H9 (cell line): Measurements from ENCODE around the gene TSSK2. TPM values are rescaled to one million over a fixed set of nuclear protein-coding genes. Genes with fewer than 3 reads are reported as not detected.

ENCODE experiments used
- DNase-seq: peaks from one replicate; pipeline ENCODE4 v3.0.0-alpha.2; 2017
- H2AFZ ChIP-seq: one replicate; pipeline ENCODE4 v1.6.1; 2013; ENCODE audit warnings: mild to moderate bottlenecking, low read length, control low read depth, moderate library complexity
- H2AK5ac ChIP-seq: 2 replicates; pipeline ENCODE4 v1.6.1; 2013; ENCODE audit warnings: low read length, control low read depth, mixed read lengths; ENCODE audit not compliant: insufficient read length
- H2BK120ac ChIP-seq: one replicate; pipeline ENCODE4 v1.6.1; 2013; ENCODE audit warnings: low read depth, mild to moderate bottlenecking, low read length, control low read depth, inconsistent platforms; ENCODE audit not compliant: poor library complexity, severe bottlenecking
- H2BK12ac ChIP-seq: 2 replicates; pipeline ENCODE4 v1.6.1; 2013; ENCODE audit warnings: low read length, control low read depth, mixed read lengths, low read depth; ENCODE audit not compliant: insufficient read length
- H2BK15ac ChIP-seq: 2 replicates; pipeline ENCODE4 v1.6.1; 2013; ENCODE audit warnings: low read depth, low read length, control low read depth
- H2BK20ac ChIP-seq: one replicate; pipeline ENCODE4 v1.6.1; 2013; ENCODE audit warnings: low read depth, mild to moderate bottlenecking, low read length, control low read depth, inconsistent platforms; ENCODE audit not compliant: poor library complexity, severe bottlenecking
- H2BK5ac ChIP-seq: 2 replicates; pipeline ENCODE4 v1.6.1; 2013; ENCODE audit warnings: low read length, control low read depth, mixed read lengths; ENCODE audit not compliant: insufficient read length
- H3K14ac ChIP-seq: 2 replicates; pipeline ENCODE4 v1.6.1; 2013; ENCODE audit warnings: low read length, control low read depth; ENCODE audit not compliant: insufficient read depth
- H3K18ac ChIP-seq: 2 replicates; pipeline ENCODE4 v1.6.1; 2013; ENCODE audit warnings: low read depth, mild to moderate bottlenecking, mixed read lengths, low read length, control low read depth; ENCODE audit not compliant: insufficient read length
- H3K23ac ChIP-seq: 2 replicates; pipeline ENCODE4 v1.6.1; 2013; ENCODE audit warnings: low read length, control low read depth, mixed read lengths, low read depth; ENCODE audit not compliant: insufficient read length
- H3K23me2 ChIP-seq: 2 replicates; pipeline ENCODE4 v1.6.1; 2013; ENCODE audit warnings: low read depth, mild to moderate bottlenecking, mixed read lengths, low read length, control low read depth; ENCODE audit not compliant: insufficient read length, poor library complexity, severe bottlenecking
- H3K27ac ChIP-seq: 2 replicates; pipeline ENCODE4 v1.5.1; 2013; ENCODE audit warnings: low read length, control low read depth, mixed read lengths, low read depth; ENCODE audit not compliant: insufficient read length
- H3K27me3 ChIP-seq: 2 replicates; pipeline ENCODE4 v1.6.1; 2013; ENCODE audit warnings: low read length, control low read depth, inconsistent platforms; ENCODE audit not compliant: insufficient read depth
- H3K4ac ChIP-seq: 2 replicates; pipeline ENCODE4 v1.6.1; 2013; ENCODE audit warnings: low read depth, mild to moderate bottlenecking, control low read depth, inconsistent platforms, low read length, moderate library complexity
- H3K4me1 ChIP-seq: 2 replicates; pipeline ENCODE4 v1.6.1; 2013; ENCODE audit warnings: low read length, control low read depth, inconsistent platforms; ENCODE audit not compliant: insufficient read depth
- H3K4me2 ChIP-seq: 2 replicates; pipeline ENCODE4 v1.6.1; 2013; ENCODE audit warnings: low read length, control low read depth, mixed read lengths; ENCODE audit not compliant: insufficient read length, insufficient read depth
- H3K56ac ChIP-seq: 2 replicates; pipeline ENCODE4 v1.6.1; 2013; ENCODE audit warnings: low read depth, mild to moderate bottlenecking, mixed read lengths, low read length, control low read depth; ENCODE audit not compliant: insufficient read length
- H3K79me1 ChIP-seq: 2 replicates; pipeline ENCODE4 v1.6.1; 2013; ENCODE audit warnings: low read depth, mild to moderate bottlenecking, moderate library complexity, low read length, control low read depth, inconsistent platforms; ENCODE audit not compliant: insufficient read depth, poor library complexity, severe bottlenecking
- H3K79me2 ChIP-seq: 2 replicates; pipeline ENCODE4 v1.6.1; 2013; ENCODE audit warnings: low read length, control low read depth, inconsistent platforms; ENCODE audit not compliant: insufficient read depth
- H3K9ac ChIP-seq: 2 replicates; pipeline ENCODE4 v1.6.1; 2013; ENCODE audit warnings: low read length, control low read depth, mixed read lengths; ENCODE audit not compliant: insufficient read length; ENCODE audit errors: extremely low read depth
- H3K9me3 ChIP-seq: one replicate; pipeline ENCODE4 v1.6.1; 2013; ENCODE audit warnings: low read depth, low read length, inconsistent platforms; ENCODE audit not compliant: control insufficient read depth
- H3T11ph ChIP-seq: one replicate; pipeline ENCODE4 v1.6.1; 2013; ENCODE audit warnings: mild to moderate bottlenecking, low read length, control low read depth, inconsistent platforms
- H4K20me1 ChIP-seq: one replicate; pipeline ENCODE4 v1.6.1; 2013; ENCODE audit not compliant: control insufficient read depth, insufficient read length, insufficient read depth
- H4K5ac ChIP-seq: 2 replicates; pipeline ENCODE4 v1.6.1; 2013; ENCODE audit warnings: low read depth, mild to moderate bottlenecking, mixed read lengths, low read length, control low read depth; ENCODE audit not compliant: insufficient read length
- H4K8ac ChIP-seq: replicated peaks from 2 replicates; pipeline ENCODE4 v1.6.1; 2013; ENCODE audit warnings: low read length, control low read depth, mixed read lengths, low read depth; ENCODE audit not compliant: insufficient read length
- H4K91ac ChIP-seq: 2 replicates; pipeline ENCODE4 v1.6.1; 2013; ENCODE audit warnings: low read depth, mild to moderate bottlenecking, moderate library complexity, mixed read lengths, low read length, control low read depth; ENCODE audit not compliant: insufficient read length
- H3K27ac Mint-ChIP-seq, 3 experiments: 2 replicates in 2 of 3; 3 replicates in 1 of 3; pipeline ENCODE4 v1.8.0; 2020 to 2021; ENCODE audit warnings: mixed read lengths in 3 of 3, mild to moderate bottlenecking in 1 of 3, moderate library complexity in 1 of 3
- H3K27me3 Mint-ChIP-seq: 2 replicates; pipeline ENCODE4 v1.8.0; 2021; ENCODE audit warnings: low read depth, mild to moderate bottlenecking, moderate library complexity, mixed read lengths
- H3K36me3 Mint-ChIP-seq, 3 experiments: 2 replicates in 2 of 3; 3 replicates in 1 of 3; pipeline ENCODE4 v1.8.0; 2020 to 2021; ENCODE audit warnings: low read depth in 3 of 3, mixed read lengths in 3 of 3; ENCODE audit not compliant: insufficient read depth in 1 of 3
- H3K4me1 Mint-ChIP-seq, 2 experiments: 2 replicates each; pipeline ENCODE4 v1.8.0; 2020; ENCODE audit warnings: mixed read lengths in 2 of 2
- H3K4me3 Mint-ChIP-seq, 2 experiments: 2 replicates in 1 of 2; 3 replicates in 1 of 2; pipeline ENCODE4 v1.8.0; 2020 to 2021; ENCODE audit warnings: mild to moderate bottlenecking in 2 of 2, mixed read lengths in 2 of 2, moderate library complexity in 1 of 2
- H3K9me3 Mint-ChIP-seq, 2 experiments: 2 replicates in 1 of 2; 3 replicates in 1 of 2; pipeline ENCODE4 v1.8.0; 2020; ENCODE audit warnings: mild to moderate bottlenecking in 2 of 2, mixed read lengths in 2 of 2, moderate library complexity in 1 of 2
- CTCF ChIP-seq: fragments of 200-600 bp; sonication (generic); conservative IDR thresholded peaks from 3 replicates; pipeline ENCODE4 v1.8.0; 2021; ENCODE audit warnings: antibody characterized with exemption, mild to moderate bottlenecking
- WGBS: extraction: QIAGEN DNeasy Blood & Tissue Kit; methylation state at CpG from one replicate; pipeline ENCODE4 v1.1.7; 2013; ENCODE audit warnings: missing lambda C conversion rate, low lambda C conversion rate, mixed read lengths; ENCODE audit not compliant: insufficient read length; ENCODE audit errors: extremely low coverage; 5-methylcytosine and 5-hydroxymethylcytosine counted together
- total RNA-seq: library from RNA; stranded (reverse); gene quantifications from 2 replicates; pipeline ENCODE4 v1.2.1, GENCODE V29; 2021

Gene TSSK2
- total RNA-seq, 1 experiment from 2014 or later: not detected

- Histone ChIP-seq H3K23me2 (peaks cover 2% of the 10 kb centered on the region), H3K56ac (no peak overlapping the region), H4K5ac (no peak overlapping the region), H2BK20ac (no peak overlapping the region), H2BK12ac (no peak overlapping the region), H3K14ac (no peak overlapping the region), H3K4me1 (no peaks in the 10 kb centered on the region; the same call in 1 of the 2 replicates), H2AK5ac (no peak overlapping the region), H3T11ph (no peak overlapping the region), H3K9me3 (no peaks in the 10 kb centered on the region), H3K9ac (no peak overlapping the region), H3K79me1 (no peaks in the 10 kb centered on the region), H4K8ac (no peak overlapping the region), H4K91ac (no peak overlapping the region), H3K27ac (no peak overlapping the region), H2BK5ac (no peak overlapping the region), H2AFZ (no peak overlapping the region), H2BK15ac (no peak overlapping the region), H4K20me1 (no peaks in the 10 kb centered on the region), H3K27me3 (no peaks in the 10 kb centered on the region), H3K18ac (no peak overlapping the region), H3K79me2 (no peaks in the 10 kb centered on the region), H3K4ac (no peak overlapping the region), H3K4me2 (no peak overlapping the region), H2BK120ac (no peak overlapping the region), H3K23ac (no peak overlapping the region)
- Mint-ChIP-seq H3K9me3 (no peaks in the 10 kb centered on the region; a peak in 3 of 5 replicates), H3K4me3 (no peak overlapping the region), H3K27me3 (peaks cover 18% of the 10 kb centered on the region), H3K27ac (no peak overlapping the region), H3K4me1 (peaks cover 8 to 10% of the 10 kb centered on the region in 2 experiments), H3K36me3 (peaks cover 0 to 14% (median 8%) of the 10 kb centered on the region in 3 experiments; a peak in 5 of 7 replicates)
- no peak for TF ChIP-seq CTCF
- DNase-seq: no peak
- no CpG with 5 or more reads among the region's 16 CpGs for WGBS
Observed at GRCh38 chr22:19127329-19128008, 3.6 kb upstream of the TSSK2 start.
